B cell (primary cell): Measurements from ENCODE around the gene SMIM41. TPM values are rescaled to one million over a fixed set of nuclear protein-coding genes. Genes with fewer than 3 reads are reported as not detected.

Experiments used
- ATAC-seq: fragments of 200-7000 bp; cut with Tn5 transposase; one replicate; pipeline ENCODE4 v1.10.0; 2021; ENCODE audit warnings: low read depth, mild to moderate bottlenecking, moderate number of reproducible peaks, moderate library complexity
- CTCF ChIA-PET: fragments of 350-600 bp; sonication (Branson Sonifier 250); formaldehyde crosslinking; loops from one replicate; lab custom pipeline; 2021; ENCODE audit warnings: antibody characterized with exemption, inconsistent platforms; lab: Charles Lee
- POLR2A ChIA-PET: fragments of 350-600 bp; sonication (Branson Sonifier 250); formaldehyde crosslinking; loops from one replicate; lab custom pipeline; 2021; ENCODE audit warnings: antibody characterized with exemption; lab: Charles Lee
- DNase-seq: peaks from one replicate; pipeline ENCODE4 v3.0.0; 2013
- H2AFZ ChIP-seq: 2 replicates; pipeline ENCODE4 v1.6.1; 2012; ENCODE audit warnings: mild to moderate bottlenecking, low read depth, low read length; ENCODE audit not compliant: insufficient read depth, poor library complexity, severe bottlenecking
- H3K27ac ChIP-seq, 2 donors: 1 replicate in 1 of 2; 2 replicates in 1 of 2; pipeline ENCODE4 v1.5.1; 2012 to 2013; ENCODE audit warnings: low read length in 2 of 2, mild to moderate bottlenecking in 2 of 2, moderate library complexity in 1 of 2
- H3K27me3 ChIP-seq, 4 experiments: fragments of 200-600 bp in 1 of 4; sonication (generic) in 1 of 4; replicated peaks in 1 of 4; 1 replicate in 2 of 4; 2 replicates in 2 of 4; pipeline versions ENCODE4 v1.6.1 to v1.7.0; 2013 to 2016; ENCODE audit warnings: low read length in 3 of 4, mild to moderate bottlenecking in 2 of 4, mixed read lengths in 1 of 4, moderate library complexity in 1 of 4; ENCODE audit not compliant: insufficient read depth in 4 of 4, control insufficient read depth in 3 of 4; ENCODE audit errors: control extremely low read depth in 1 of 4
- H3K36me3 ChIP-seq, 2 experiments: replicated peaks in 1 of 2; 1 replicate in 1 of 2; 2 replicates in 1 of 2; pipeline versions ENCODE4 v1.6.1 to v1.7.1; 2013; ENCODE audit warnings: low read length in 1 of 2; ENCODE audit not compliant: insufficient read depth in 2 of 2, control insufficient read depth in 1 of 2; ENCODE audit errors: control extremely low read depth in 1 of 2, extremely low read depth in 1 of 2
- H3K4me1 ChIP-seq, 2 donors: fragments of 200-600 bp in 1 of 2; sonication (generic) in 1 of 2; 1 replicate in 1 of 2; 2 replicates in 1 of 2; pipeline versions ENCODE4 v1.5.1 to v1.6.1; 2013 to 2017; ENCODE audit warnings: low read length in 2 of 2; ENCODE audit not compliant: control insufficient read depth in 2 of 2, insufficient read depth in 2 of 2
- H3K4me2 ChIP-seq: replicated peaks from 2 replicates; pipeline ENCODE3; 2012; ENCODE audit warnings: mild to moderate bottlenecking, low read depth, low read length; ENCODE audit not compliant: poor library complexity, severe bottlenecking
- H3K4me3 ChIP-seq, 5 experiments: fragments of 200-600 bp in 1 of 5; sonication (generic) in 1 of 5; 1 replicate in 3 of 5; 2 replicates in 2 of 5; pipeline versions ENCODE4 v1.5.1 to v1.7.0; 2011 to 2016; ENCODE audit warnings: low read length in 4 of 5, mild to moderate bottlenecking in 4 of 5, low read depth in 2 of 5, control low read depth in 1 of 5, moderate library complexity in 1 of 5; ENCODE audit not compliant: insufficient read depth in 1 of 5; ENCODE audit errors: control extremely low read depth in 1 of 5, extremely low read depth in 1 of 5
- H3K79me2 ChIP-seq: fragments of 200-600 bp; sonication (generic); one replicate; pipeline ENCODE4 v1.6.0; 2016; ENCODE audit warnings: low read length; ENCODE audit not compliant: control insufficient read depth, insufficient read depth
- H3K9ac ChIP-seq: fragments of 200-600 bp; sonication (generic); 2 replicates; pipeline ENCODE4 v1.6.1; 2017; ENCODE audit warnings: mild to moderate bottlenecking, low read length, moderate library complexity
- H3K9me3 ChIP-seq, 3 donors: one replicate each; pipeline versions ENCODE4 v1.6.1 to v1.7.1; 2013; ENCODE audit warnings: low read length in 2 of 3; ENCODE audit not compliant: control insufficient read depth in 2 of 3, insufficient read depth in 1 of 3; ENCODE audit errors: control extremely low read depth in 1 of 3
- H4K20me1 ChIP-seq: 2 replicates; pipeline ENCODE4 v1.6.0; 2012; ENCODE audit warnings: mild to moderate bottlenecking, low read length; ENCODE audit not compliant: insufficient read depth, control insufficient read depth, poor library complexity, severe bottlenecking
- H3K27ac Mint-ChIP-seq: one replicate; pipeline ENCODE4 v1.8.0; 2021; ENCODE audit warnings: mixed read lengths
- H3K27me3 Mint-ChIP-seq: one replicate; pipeline ENCODE4 v1.8.0; 2021; ENCODE audit warnings: mixed read lengths
- H3K4me1 Mint-ChIP-seq: one replicate; pipeline ENCODE4 v1.8.0; 2021; ENCODE audit warnings: mixed read lengths
- H3K4me3 Mint-ChIP-seq: one replicate; pipeline ENCODE4 v1.8.0; 2021; ENCODE audit warnings: mixed read lengths
- H3K9me3 Mint-ChIP-seq: one replicate; pipeline ENCODE4 v1.8.0; 2022; ENCODE audit warnings: mixed read lengths; ENCODE audit not compliant: insufficient read depth
- EZH2 ChIP-seq: IDR thresholded peaks from 2 replicates; pipeline ENCODE4 v1.6.1; 2012; ENCODE audit warnings: borderline replicate concordance, low read depth, mild to moderate bottlenecking, moderate library complexity, low read length; ENCODE audit not compliant: insufficient read depth, poor library complexity, severe bottlenecking
- WGBS: methylation state at CpG from one replicate; pipeline ENCODE4 v1.1.5; 2013; ENCODE audit warnings: missing lambda C conversion rate; ENCODE audit not compliant: insufficient coverage; 5-methylcytosine and 5-hydroxymethylcytosine counted together
- intact Hi-C: fragments of 100-400 bp; cut with micrococcal nuclease; formaldehyde crosslinking; loops from one replicate; pipeline ENCODE4 v1.10.0; 2022
- polyA plus RNA-seq: library from polyadenylated mRNA; depleted of rRNA; stranded (reverse); fragments of >200 nt; gene quantifications from 2 replicates; pipeline ENCODE4 v1.2.3, GENCODE V29; 2012
- total RNA-seq, 2 donors: library from RNA; stranded (reverse); fragments of 120-200 nt in 1 of 2; gene quantifications; 1 replicate in 1 of 2; 2 replicates in 1 of 2; pipeline versions ENCODE4 v1.2.3 to v1.2.4, GENCODE V29; 2013 to 2022
- TF ChIP-seq, protein P1 (sequence below): fragments of 200-600 bp; IDR thresholded peaks from one replicate; pipeline ENCODE4 v1.8.0; 2022; ENCODE audit warnings: antibody characterized with exemption, mild to moderate bottlenecking

SMIM41 gene
- total and polyA plus RNA-seq, 2 donors (not counting 1 experiment from before 2014, with no cell fraction given): 0.12 TPM; not detected in 1

DNA sequence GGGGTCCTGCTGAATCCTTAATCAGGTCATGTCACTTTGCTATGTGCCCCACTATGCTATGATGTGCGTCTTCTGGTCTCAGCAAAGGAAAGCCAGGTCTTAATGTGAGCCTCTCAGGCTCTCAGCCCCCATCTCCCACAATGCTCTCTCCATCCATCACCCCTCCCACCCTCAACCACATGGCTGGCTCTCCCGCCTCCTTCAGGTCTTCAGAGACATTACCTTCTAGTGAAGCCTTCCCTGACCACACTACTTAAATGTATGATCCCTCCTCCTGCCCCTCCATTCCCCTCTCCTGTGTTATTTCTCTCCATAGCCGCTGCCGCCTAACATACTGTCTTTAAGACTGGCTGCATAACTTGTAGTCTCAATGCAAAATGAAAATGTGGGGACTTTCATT, 61.8 kb downstream of the SMIM41 start:
- peaks cover 1% of the 10 kb centered on the region for H3K4me1 Mint-ChIP-seq
- H3K4me3 Mint-ChIP-seq: no peak overlapping the region
- Histone ChIP-seq H4K20me1 (no peaks in the 10 kb centered on the region), H3K9ac (no peak overlapping the region), H3K9me3 (peaks cover 0 to 2% (median 0%) of the 10 kb centered on the region in 3 donors), H3K4me1 (no peaks in the 10 kb centered on the region), H3K36me3 (no peaks in the 10 kb centered on the region), H3K4me3 (no peak overlapping the region), H3K27ac (no peak overlapping the region), H2AFZ (no peak overlapping the region), H3K79me2 (no peaks in the 10 kb centered on the region), H3K4me2 (no peak overlapping the region), H3K27me3 (peaks cover 0 to 18% (median 0%) of the 10 kb centered on the region in 4 experiments)
- intact Hi-C loops: no loop called here
- no peak overlapping the region for H3K27ac Mint-ChIP-seq
- ChIA-PET CTCF (no interaction called here), POLR2A (no interaction called here)
- ATAC-seq (no peak), DNase-seq (no peak)
- H3K27me3 Mint-ChIP-seq: peaks cover 10% of the 10 kb centered on the region
- no peak for TF ChIP-seq EZH2
- TF ChIP-seq, protein P1, sequence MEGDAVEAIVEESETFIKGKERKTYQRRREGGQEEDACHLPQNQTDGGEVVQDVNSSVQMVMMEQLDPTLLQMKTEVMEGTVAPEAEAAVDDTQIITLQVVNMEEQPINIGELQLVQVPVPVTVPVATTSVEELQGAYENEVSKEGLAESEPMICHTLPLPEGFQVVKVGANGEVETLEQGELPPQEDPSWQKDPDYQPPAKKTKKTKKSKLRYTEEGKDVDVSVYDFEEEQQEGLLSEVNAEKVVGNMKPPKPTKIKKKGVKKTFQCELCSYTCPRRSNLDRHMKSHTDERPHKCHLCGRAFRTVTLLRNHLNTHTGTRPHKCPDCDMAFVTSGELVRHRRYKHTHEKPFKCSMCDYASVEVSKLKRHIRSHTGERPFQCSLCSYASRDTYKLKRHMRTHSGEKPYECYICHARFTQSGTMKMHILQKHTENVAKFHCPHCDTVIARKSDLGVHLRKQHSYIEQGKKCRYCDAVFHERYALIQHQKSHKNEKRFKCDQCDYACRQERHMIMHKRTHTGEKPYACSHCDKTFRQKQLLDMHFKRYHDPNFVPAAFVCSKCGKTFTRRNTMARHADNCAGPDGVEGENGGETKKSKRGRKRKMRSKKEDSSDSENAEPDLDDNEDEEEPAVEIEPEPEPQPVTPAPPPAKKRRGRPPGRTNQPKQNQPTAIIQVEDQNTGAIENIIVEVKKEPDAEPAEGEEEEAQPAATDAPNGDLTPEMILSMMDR: no peak
- no peaks in the 10 kb centered on the region for H3K9me3 Mint-ChIP-seq
- 85% methylated on average over 2 of the region's 4 CpGs for WGBS

DNA sequence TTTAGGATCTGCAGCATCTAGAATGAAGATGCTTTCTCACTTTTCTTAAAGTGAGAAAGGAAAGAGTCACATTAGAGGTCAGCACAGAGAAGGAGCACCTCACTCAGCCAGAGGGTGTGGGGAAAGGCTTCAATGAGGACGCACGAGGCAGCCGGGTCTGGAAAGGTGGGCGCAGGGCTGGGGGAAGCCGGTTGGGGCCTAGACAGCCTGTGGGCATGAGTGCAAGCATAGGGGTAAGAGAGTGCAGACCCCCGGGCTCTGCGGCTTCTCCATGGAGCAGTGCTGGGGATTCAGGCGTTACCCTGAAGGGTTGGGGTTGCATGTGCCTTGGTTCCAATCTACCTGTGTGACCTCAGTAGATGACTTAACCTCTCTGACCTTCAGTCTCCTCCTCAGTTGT, 62.4 kb downstream of the SMIM41 start:
- 91% methylated on average over 7 of the region's 8 CpGs for WGBS
- Histone ChIP-seq H4K20me1 (no peaks in the 10 kb centered on the region), H3K9ac (no peak overlapping the region), H2AFZ (no peak overlapping the region), H3K4me2 (no peak overlapping the region), H3K27ac (no peak overlapping the region), H3K27me3 (peaks cover 0 to 17% (median 0%) of the 10 kb centered on the region in 4 experiments), H3K36me3 (no peaks in the 10 kb centered on the region), H3K4me1 (no peaks in the 10 kb centered on the region), H3K9me3 (peaks cover 0 to 2% (median 0%) of the 10 kb centered on the region in 3 donors), H3K4me3 (no peak overlapping the region), H3K79me2 (no peaks in the 10 kb centered on the region)
- H3K4me1 Mint-ChIP-seq: peaks cover 1% of the 10 kb centered on the region
- CTCF ChIA-PET: no interaction called here
- intact Hi-C loops: no loop called here
- DNase-seq: no peak
- POLR2A ChIA-PET: no interaction called here
- no peak for TF ChIP-seq EZH2
- TF ChIP-seq, protein P1: no peak
- no peak overlapping the region for H3K27ac Mint-ChIP-seq
- no peak for ATAC-seq
- peaks cover 7% of the 10 kb centered on the region for H3K27me3 Mint-ChIP-seq
- no peaks in the 10 kb centered on the region for H3K9me3 Mint-ChIP-seq
- no peak overlapping the region for H3K4me3 Mint-ChIP-seq
